M059J (cell line): ENCODE results near the gene PSMD14. TPM values are rescaled to one million over a fixed set of nuclear protein-coding genes. Genes with fewer than 3 reads are reported as not detected.

Source experiments
- DNase-seq: peaks from one replicate; pipeline ENCODE4 v3.0.0-alpha.2; 2012; ENCODE audit warnings: low read depth
- total RNA-seq: library from RNA; depleted of rRNA; stranded (reverse); fragments of >200 nt; shearing (Covaris generic); gene quantifications from 2 replicates; pipeline ENCODE4 v1.2.3, GENCODE V29; 2014; rRNA removed

Gene PSMD14
- total RNA-seq, 1 experiment from 2014 or later = 166 TPM

DNA sequence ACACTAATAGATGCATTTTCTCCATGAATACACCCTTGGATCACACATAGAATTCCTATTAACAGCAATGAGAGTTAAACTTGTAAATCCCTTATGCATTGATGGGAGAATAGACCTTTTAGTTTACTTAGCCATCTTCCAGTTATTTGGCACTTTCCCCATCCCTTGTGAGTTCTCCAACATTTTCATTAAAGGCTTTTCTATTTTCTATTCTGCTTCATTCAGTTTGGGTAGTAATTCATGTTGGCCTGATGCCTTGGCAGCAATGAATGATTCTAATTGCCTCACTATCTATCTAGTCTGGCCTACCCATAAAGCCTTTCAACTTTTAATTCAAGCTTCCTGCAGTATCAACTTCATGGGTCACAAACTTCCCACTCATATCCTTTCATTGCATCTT, 140.2 kb downstream of the PSMD14 start:
- no peak for DNase-seq

Other genes with a start within 250 kb of the PSMD14 start
- 35.7 and 41.1 TPM in 2 replicates for gene TANK, start 148.0 kb upstream of the PSMD14 start, total RNA-seq
- gene TBR1, start 107.9 kb downstream of the PSMD14 start, total RNA-seq = not detected in 2 replicates